ENCODE data around the gene IGSF21. TPM values are rescaled to one million over a fixed set of nuclear protein-coding genes. Genes with fewer than 3 reads are reported as not detected.

The IGSF21 gene
- total RNA-seq, 1 experiment from 2014 or later: 30.5 TPM

GRCh38 chr1:18325136-18325535 is 217.5 kb downstream of the IGSF21 start (continued):
- no peak for TF ChIP-seq ZNF281 (CRISPR knock-in tag; IDR thresholded peaks at IDR 0.05)
- no peak for TF ChIP-seq TP53 (CRISPR knock-in tag; IDR thresholded peaks at IDR 0.05)
- TF ChIP-seq ZNF232 (CRISPR knock-in tag; IDR thresholded peaks at IDR 0.05): no peak
- no peak for TF ChIP-seq JUN (CRISPR knock-in tag; IDR thresholded peaks at IDR 0.05)

GRCh38 chr1:18326211-18326897 is 218.8 kb downstream of the IGSF21 start:
- peaks cover 4% of the 10 kb centered on the region; the same call in 1 of the 2 replicates for H3K36me3 Mint-ChIP-seq
- CTCF ChIA-PET: interaction anchor here (0.7 to 5.3 kb wide), 7 partner anchors 24 to 1340 kb away, joined by 3 to 48 read pairs (median 5); no protein-coding TSS in a partner anchor
- peaks cover 2% of the 10 kb centered on the region for H3K9me3 Mint-ChIP-seq
- H3K4me1 Mint-ChIP-seq: peaks cover 29% of the 10 kb centered on the region
- ATAC-seq (no peak), DNase-seq (ENCODE audit: low spot score) (no peak)
- no peak overlapping the region for H3K4me3 Mint-ChIP-seq
- POLR2A ChIA-PET: interaction anchor here (0.6 kb wide), 1 partner anchor 162 kb away, joined by 3 read pairs; no protein-coding TSS in a partner anchor
- peaks cover 28% of the 10 kb centered on the region for H3K27me3 Mint-ChIP-seq (ENCODE audit: low read depth)
- no peak overlapping the region for H3K27ac Mint-ChIP-seq
- TF ChIP-seq ZNF532 (CRISPR knock-in tag; IDR thresholded peaks at IDR 0.05; ENCODE audit: borderline replicate concordance) (no peak), GTF2I (CRISPR knock-in tag; conservative IDR thresholded peaks at IDR 0.05) (no peak), USF2 (CRISPR knock-in tag; IDR thresholded peaks at IDR 0.05) (no peak), USF1 (CRISPR knock-in tag; IDR thresholded peaks at IDR 0.05) (no peak), ETV6 (CRISPR knock-in tag; IDR thresholded peaks at IDR 0.05) (no peak), ATF2 (CRISPR knock-in tag; IDR thresholded peaks at IDR 0.05; ENCODE audit: borderline replicate concordance, low read depth) (no peak), ZNF416 (CRISPR knock-in tag; IDR thresholded peaks at IDR 0.05) (no peak), CTCF (IDR thresholded peaks at IDR 0.05) (no peak), HMGXB4 (CRISPR knock-in tag; IDR thresholded peaks at IDR 0.05) (no peak), MXD4 (CRISPR knock-in tag; IDR thresholded peaks at IDR 0.05; ENCODE audit: borderline replicate concordance) (no peak), RORB (CRISPR knock-in tag; IDR thresholded peaks at IDR 0.05) (no peak), AR (CRISPR knock-in tag; IDR thresholded peaks at IDR 0.05) (no peak), TEAD4 (CRISPR knock-in tag; IDR thresholded peaks at IDR 0.05) (no peak), SMAD3 (CRISPR knock-in tag; IDR thresholded peaks at IDR 0.05; ENCODE audit: borderline replicate concordance) (no peak)

Measured in WTC11 (cell line).